WTC11 (cell line): ENCODE measurements around the gene COL5A1. TPM values are rescaled to one million over a fixed set of nuclear protein-coding genes. Genes with fewer than 3 reads are reported as not detected.

Source experiments
- ATAC-seq: fragments of 200-7000 bp; cut with Tn5 transposase; 2 replicates; pipeline ENCODE4 v1.10.0; 2021; ENCODE audit warnings: mild to moderate bottlenecking, moderate library complexity
- CTCF ChIA-PET: fragments of 300-600 bp; sonication (Branson Sonifier 250); formaldehyde crosslinking; loops from one replicate; lab custom pipeline; 2021; ENCODE audit warnings: antibody characterized with exemption; lab: Charles Lee
- POLR2A ChIA-PET: fragments of 350-600 bp; sonication (Branson Sonifier 250); formaldehyde crosslinking; loops from one replicate; lab custom pipeline; 2021; ENCODE audit warnings: antibody characterized with exemption; lab: Charles Lee
- DNase-seq: peaks from one replicate; pipeline ENCODE4 v3.0.0; 2021; ENCODE audit warnings: low spot score
- H3K27ac Mint-ChIP-seq: 2 replicates; pipeline ENCODE4 v1.8.0; 2021; ENCODE audit warnings: mixed read lengths
- H3K27me3 Mint-ChIP-seq: 2 replicates; pipeline ENCODE4 v1.8.0; 2021; ENCODE audit warnings: low read depth, mild to moderate bottlenecking, moderate library complexity, mixed read lengths
- H3K36me3 Mint-ChIP-seq: 2 replicates; pipeline ENCODE4 v1.8.0; 2021; ENCODE audit warnings: mixed read lengths
- H3K4me1 Mint-ChIP-seq: 2 replicates; pipeline ENCODE4 v1.8.0; 2022; ENCODE audit warnings: mixed read lengths
- H3K4me3 Mint-ChIP-seq: 2 replicates; pipeline ENCODE4 v1.8.0; 2021; ENCODE audit warnings: mild to moderate bottlenecking, moderate library complexity, mixed read lengths
- H3K9me3 Mint-ChIP-seq: 2 replicates; pipeline ENCODE4 v1.8.0; 2021; ENCODE audit warnings: mixed read lengths
- ATF6 ChIP-seq: sonication (generic); formaldehyde crosslinking; IDR thresholded peaks from 2 replicates; pipeline ENCODE4 v1.8.1; 2023; ENCODE audit warnings: mild to moderate bottlenecking, missing genetic modification reagents
- CBFB ChIP-seq: sonication (generic); formaldehyde crosslinking; IDR thresholded peaks from 2 replicates; pipeline ENCODE4 v1.8.1; 2022; ENCODE audit warnings: mild to moderate bottlenecking, low read depth, missing genetic modification reagents
- ETV6 ChIP-seq: sonication (generic); formaldehyde crosslinking; IDR thresholded peaks from 2 replicates; pipeline ENCODE4 v1.8.1; 2022; ENCODE audit warnings: mild to moderate bottlenecking, missing genetic modification reagents
- FOXK1 ChIP-seq: sonication (generic); formaldehyde crosslinking; IDR thresholded peaks from 2 replicates; pipeline ENCODE4 v1.8.0; 2022; ENCODE audit warnings: mild to moderate bottlenecking, moderate library complexity, missing genetic modification reagents
- FOXP4 ChIP-seq: sonication (generic); formaldehyde crosslinking; IDR thresholded peaks from 2 replicates; pipeline ENCODE4 v1.8.0; 2022; ENCODE audit warnings: mild to moderate bottlenecking, missing genetic modification reagents
- GABPB1 ChIP-seq: sonication (generic); formaldehyde crosslinking; IDR thresholded peaks from 2 replicates; pipeline ENCODE4 v1.8.1; 2023; ENCODE audit warnings: mild to moderate bottlenecking, missing genetic modification reagents
- IRF1 ChIP-seq: sonication (generic); formaldehyde crosslinking; IDR thresholded peaks from 2 replicates; pipeline ENCODE4 v1.8.0; 2023; ENCODE audit warnings: missing genetic modification reagents
- JAZF1 ChIP-seq: fragments of 250-450 bp; sonication (Bioruptor Pico); IDR thresholded peaks from 2 replicates; pipeline ENCODE4 v1.9.0; 2021; ENCODE audit warnings: moderate library complexity, mild to moderate bottlenecking, inconsistent platforms
- JUN ChIP-seq: sonication (generic); formaldehyde crosslinking; IDR thresholded peaks from 2 replicates; pipeline ENCODE4 v1.8.0; 2023; ENCODE audit warnings: mild to moderate bottlenecking, missing genetic modification reagents
- KAT7 ChIP-seq: sonication (generic); formaldehyde crosslinking; IDR thresholded peaks from 2 replicates; pipeline ENCODE4 v1.8.1; 2023; ENCODE audit warnings: missing genetic modification reagents, mild to moderate bottlenecking, borderline replicate concordance
- MYBL2 ChIP-seq: sonication (generic); formaldehyde crosslinking; IDR thresholded peaks from 2 replicates; pipeline ENCODE4 v1.8.1; 2023; ENCODE audit warnings: mild to moderate bottlenecking, moderate library complexity, missing genetic modification reagents
- NFE2L1 ChIP-seq: sonication (generic); formaldehyde crosslinking; IDR thresholded peaks from 2 replicates; pipeline ENCODE4 v1.8.1; 2023; ENCODE audit warnings: missing genetic modification reagents
- NR2C2 ChIP-seq: sonication (generic); formaldehyde crosslinking; IDR thresholded peaks from 2 replicates; pipeline ENCODE4 v1.8.0; 2022; ENCODE audit warnings: mild to moderate bottlenecking, missing genetic modification reagents
- NR3C1 ChIP-seq: sonication (generic); formaldehyde crosslinking; conservative IDR thresholded peaks from 2 replicates; pipeline ENCODE4 v1.8.1; 2023; ENCODE audit warnings: low read depth, mild to moderate bottlenecking, missing genetic modification reagents
- SMAD3 ChIP-seq: sonication (generic); formaldehyde crosslinking; IDR thresholded peaks from 2 replicates; pipeline ENCODE4 v1.8.0; 2022; ENCODE audit warnings: missing genetic modification reagents, mild to moderate bottlenecking, borderline replicate concordance
- SP1 ChIP-seq: sonication (generic); formaldehyde crosslinking; conservative IDR thresholded peaks from 2 replicates; pipeline ENCODE4 v1.8.1; 2022; ENCODE audit warnings: missing genetic modification reagents
- STAT6 ChIP-seq: sonication (generic); formaldehyde crosslinking; conservative IDR thresholded peaks from 2 replicates; pipeline ENCODE4 v1.8.1; 2023; ENCODE audit warnings: mild to moderate bottlenecking, low read depth, missing genetic modification reagents, moderate library complexity
- TCF7 ChIP-seq: sonication (generic); formaldehyde crosslinking; IDR thresholded peaks from 2 replicates; pipeline ENCODE4 v1.8.0; 2022; ENCODE audit warnings: mild to moderate bottlenecking, low read depth, missing genetic modification reagents, moderate library complexity
- ZNF121 ChIP-seq: sonication (generic); formaldehyde crosslinking; IDR thresholded peaks from 2 replicates; pipeline ENCODE4 v1.8.0; 2023; ENCODE audit warnings: missing genetic modification reagents
- ZNF281 ChIP-seq: sonication (generic); formaldehyde crosslinking; IDR thresholded peaks from 2 replicates; pipeline ENCODE4 v1.8.0; 2023; ENCODE audit warnings: mild to moderate bottlenecking, missing genetic modification reagents
- total RNA-seq: library from RNA; stranded (reverse); gene quantifications from 3 replicates; pipeline ENCODE4 v1.2.3, GENCODE V29; 2021

The COL5A1 gene
- total RNA-seq, 1 experiment from 2014 or later, result 13.5 TPM

GRCh38 chr9:134651226-134651905 lies 9.8 kb downstream of the COL5A1 start (continued):
- no peak for TF ChIP-seq NR2C2 (CRISPR knock-in tag)
- TF ChIP-seq ETV6 (CRISPR knock-in tag), result no peak
- no peak for TF ChIP-seq GABPB1 (CRISPR knock-in tag)
- TF ChIP-seq FOXK1 (CRISPR knock-in tag), result no peak

GRCh38 chr9:134652291-134653225 lies 11.0 kb downstream of the COL5A1 start:
- ATAC-seq, result no peak
- H3K4me1 Mint-ChIP-seq, result no peaks in the 10 kb centered on the region
- ChIA-PET POLR2A (no interaction called here), CTCF (interaction anchor here (0.9 kb wide), 1 partner anchor 37 kb away, joined by 3 read pairs; no protein-coding TSS in a partner anchor)
- no peak overlapping the region for H3K4me3 Mint-ChIP-seq
- TF ChIP-seq ZNF121 (no peak), ATF6 (CRISPR knock-in tag) (no peak), SP1 (no peak), TCF7 (CRISPR knock-in tag) (no peak), FOXP4 (CRISPR knock-in tag) (no peak), JUN (no peak), CBFB (CRISPR knock-in tag) (no peak), NR3C1 (no peak), IRF1 (CRISPR knock-in tag) (no peak), MYBL2 (CRISPR knock-in tag) (no peak), STAT6 (CRISPR knock-in tag) (no peak), NR2C2 (CRISPR knock-in tag) (no peak), JAZF1 (CRISPR knock-in tag) (no peak), ZNF281 (CRISPR knock-in tag) (no peak), NFE2L1 (CRISPR knock-in tag) (no peak), KAT7 (CRISPR knock-in tag) (no peak), SMAD3 (CRISPR knock-in tag) (no peak)
- no peak for DNase-seq
- no peaks in the 10 kb centered on the region for H3K9me3 Mint-ChIP-seq
- H3K27me3 Mint-ChIP-seq, result no peaks in the 10 kb centered on the region
- H3K27ac Mint-ChIP-seq, result no peak overlapping the region
- no peaks in the 10 kb centered on the region for H3K36me3 Mint-ChIP-seq
